ENCODE measurements around the gene NOX4. TPM values are rescaled to one million over a fixed set of nuclear protein-coding genes. Genes with fewer than 3 reads are reported as not detected.

NOX4 gene
- total RNA-seq (not detected), polyA plus RNA-seq (not detected), total RNA-seq (not detected)

GRCh38 chr11:89490981-89491690, at the start of gene NOX4:
Gene NOX4 (minus strand): TSS chr11:89491375. CDS start chr11:89491246, 129 bp downstream.
- ChIA-PET POLR2A (no interaction called here), CTCF (no interaction called here)
- H3K36me3 ChIP-seq (ENCODE audit: control insufficient read depth in 2 of 3, insufficient read depth in 3 of 3, low read length in 3 of 3) = no peaks in the 10 kb centered on the region
- H3K27me3 Mint-ChIP-seq = peaks cover 23 to 48% (median 40%) of the 10 kb centered on the region in 5 donors
- peaks cover 0 to 8% (median 0%) of the 10 kb centered on the region in 7 donors for H3K4me1 Mint-ChIP-seq
- peaks cover 0 to 5% (median 0%) of the 10 kb centered on the region in 11 donors for H3K9me3 Mint-ChIP-seq
- no peak for ATAC-seq
- no peak for DNase-seq
- no peaks in the 10 kb centered on the region for H3K27me3 ChIP-seq (ENCODE audit: control insufficient read depth in 2 of 2, insufficient read depth in 2 of 2, low read length in 2 of 2)
- no peak within 1 kb of the TSS for H3K27ac Mint-ChIP-seq
- no peaks in the 10 kb centered on the region for H3K36me3 Mint-ChIP-seq
- intact Hi-C loops (cut with micrococcal nuclease) = no loop called here
- H3K4me1 ChIP-seq (ENCODE audit: control insufficient read depth in 2 of 2, insufficient read depth in 2 of 2, low read length in 2 of 2) = no peaks in the 10 kb centered on the region
- no peaks in the 10 kb centered on the region for H3K9me3 ChIP-seq (ENCODE audit: control insufficient read depth in 2 of 3, low read length in 3 of 3)
- peak within 1 kb of the TSS in 1 of 10 donors; percentile 9 for H3K4me3 Mint-ChIP-seq
- no peak within 1 kb of the TSS for H3K4me3 ChIP-seq (ENCODE audit: low read length)
- H3K27ac ChIP-seq (ENCODE audit: low read depth, low read length) = no peak within 1 kb of the TSS

- H3K27me3 Mint-ChIP-seq = peaks cover 0 to 5% (median 0%) of the 10 kb centered on the region in 5 donors
- intact Hi-C loops (cut with micrococcal nuclease) = no loop called here
Measured at GRCh38 chr11:89540826-89541225, 49.7 kb upstream of the NOX4 start.

GRCh38 chr11:89537936-89538335, 46.8 kb upstream of the NOX4 start:
- ATAC-seq (no peak), DNase-seq (no peak)
- peaks cover 0 to 5% (median 0%) of the 10 kb centered on the region in 5 donors for H3K27me3 Mint-ChIP-seq
- Histone ChIP-seq H3K27me3 (ENCODE audit: control insufficient read depth in 2 of 2, insufficient read depth in 2 of 2, low read length in 2 of 2) (no peaks in the 10 kb centered on the region), H3K9me3 (ENCODE audit: control insufficient read depth in 2 of 3, low read length in 3 of 3) (no peaks in the 10 kb centered on the region), H3K36me3 (ENCODE audit: control insufficient read depth in 2 of 3, insufficient read depth in 3 of 3, low read length in 3 of 3) (no peaks in the 10 kb centered on the region), H3K4me1 (ENCODE audit: control insufficient read depth in 2 of 2, insufficient read depth in 2 of 2, low read length in 2 of 2) (no peaks in the 10 kb centered on the region), H3K27ac (ENCODE audit: low read depth, low read length) (no peak overlapping the region), H3K4me3 (ENCODE audit: low read length) (no peak overlapping the region)
- POLR2A ChIA-PET = no interaction called here
- no peak overlapping the region for H3K4me3 Mint-ChIP-seq
- H3K36me3 Mint-ChIP-seq = no peaks in the 10 kb centered on the region
- CTCF ChIA-PET = no interaction called here
- H3K9me3 Mint-ChIP-seq = peaks cover 0 to 12% (median 0%) of the 10 kb centered on the region in 11 donors
- intact Hi-C loops (cut with micrococcal nuclease) = no loop called here
- H3K27ac Mint-ChIP-seq = no peak overlapping the region
- H3K4me1 Mint-ChIP-seq = no peaks in the 10 kb centered on the region

More at GRCh38 chr11:89540826-89541225, 49.7 kb upstream of the NOX4 start:
- H3K4me1 Mint-ChIP-seq = no peaks in the 10 kb centered on the region
- ATAC-seq (no peak), DNase-seq (no peak)
- Histone ChIP-seq H3K9me3 (ENCODE audit: control insufficient read depth in 2 of 3, low read length in 3 of 3) (no peaks in the 10 kb centered on the region), H3K27ac (ENCODE audit: low read depth, low read length) (no peak overlapping the region), H3K27me3 (ENCODE audit: control insufficient read depth in 2 of 2, insufficient read depth in 2 of 2, low read length in 2 of 2) (no peaks in the 10 kb centered on the region), H3K36me3 (ENCODE audit: control insufficient read depth in 2 of 3, insufficient read depth in 3 of 3, low read length in 3 of 3) (no peaks in the 10 kb centered on the region), H3K4me1 (ENCODE audit: control insufficient read depth in 2 of 2, insufficient read depth in 2 of 2, low read length in 2 of 2) (no peaks in the 10 kb centered on the region), H3K4me3 (ENCODE audit: low read length) (no peak overlapping the region)
- no peak overlapping the region for H3K4me3 Mint-ChIP-seq
- ChIA-PET CTCF (no interaction called here), POLR2A (no interaction called here)
- H3K9me3 Mint-ChIP-seq = peaks cover 0 to 13% (median 0%) of the 10 kb centered on the region in 11 donors
- H3K27ac Mint-ChIP-seq = no peak overlapping the region
- H3K36me3 Mint-ChIP-seq = no peaks in the 10 kb centered on the region

GRCh38 chr11:89536926-89537325, 45.8 kb upstream of the NOX4 start:
- ATAC-seq (no peak), DNase-seq (no peak)
- no peak overlapping the region for H3K27ac ChIP-seq (ENCODE audit: low read depth, low read length)
- H3K4me3 ChIP-seq (ENCODE audit: low read length) = no peak overlapping the region
- H3K9me3 ChIP-seq (ENCODE audit: control insufficient read depth in 2 of 3, low read length in 3 of 3) = no peaks in the 10 kb centered on the region
- Mint-ChIP-seq H3K4me3 (no peak overlapping the region), H3K27ac (no peak overlapping the region), H3K27me3 (peaks cover 0 to 5% (median 0%) of the 10 kb centered on the region in 5 donors), H3K9me3 (peaks cover 0 to 12% (median 2%) of the 10 kb centered on the region in 11 donors), H3K4me1 (no peaks in the 10 kb centered on the region), H3K36me3 (no peaks in the 10 kb centered on the region)
- intact Hi-C loops (cut with micrococcal nuclease) = no loop called here
- no peaks in the 10 kb centered on the region for H3K36me3 ChIP-seq (ENCODE audit: control insufficient read depth in 2 of 3, insufficient read depth in 3 of 3, low read length in 3 of 3)
- ChIA-PET POLR2A (no interaction called here), CTCF (no interaction called here)
- no peaks in the 10 kb centered on the region for H3K27me3 ChIP-seq (ENCODE audit: control insufficient read depth in 2 of 2, insufficient read depth in 2 of 2, low read length in 2 of 2)
- no peaks in the 10 kb centered on the region for H3K4me1 ChIP-seq (ENCODE audit: control insufficient read depth in 2 of 2, insufficient read depth in 2 of 2, low read length in 2 of 2)

GRCh38 chr11:89535221-89535620, 44.0 kb upstream of the NOX4 start:
- H3K9me3 ChIP-seq (ENCODE audit: control insufficient read depth in 2 of 3, low read length in 3 of 3) = no peaks in the 10 kb centered on the region
- Mint-ChIP-seq H3K4me1 (no peaks in the 10 kb centered on the region), H3K27ac (no peak overlapping the region), H3K27me3 (peaks cover 0 to 5% (median 0%) of the 10 kb centered on the region in 5 donors), H3K4me3 (no peak overlapping the region), H3K9me3 (peaks cover 0 to 17% (median 2%) of the 10 kb centered on the region in 11 donors), H3K36me3 (no peaks in the 10 kb centered on the region)
- H3K4me1 ChIP-seq (ENCODE audit: control insufficient read depth in 2 of 2, insufficient read depth in 2 of 2, low read length in 2 of 2) = no peaks in the 10 kb centered on the region
- no peaks in the 10 kb centered on the region for H3K27me3 ChIP-seq (ENCODE audit: control insufficient read depth in 2 of 2, insufficient read depth in 2 of 2, low read length in 2 of 2)
- CTCF ChIA-PET = no interaction called here
- H3K36me3 ChIP-seq (ENCODE audit: control insufficient read depth in 2 of 3, insufficient read depth in 3 of 3, low read length in 3 of 3) = no peaks in the 10 kb centered on the region
- no peak overlapping the region for H3K27ac ChIP-seq (ENCODE audit: low read depth, low read length)
- intact Hi-C loops (cut with micrococcal nuclease) = no loop called here
- POLR2A ChIA-PET = no interaction called here
- H3K4me3 ChIP-seq (ENCODE audit: low read length) = no peak overlapping the region
- DNase-seq (no peak), ATAC-seq (no peak)

- no peaks in the 10 kb centered on the region for H3K27me3 ChIP-seq (ENCODE audit: control insufficient read depth in 2 of 2, insufficient read depth in 2 of 2, low read length in 2 of 2)
- Mint-ChIP-seq H3K27ac (no peak overlapping the region), H3K9me3 (peaks cover 0 to 11% (median 2%) of the 10 kb centered on the region in 11 donors), H3K27me3 (no peaks in the 10 kb centered on the region), H3K4me1 (no peaks in the 10 kb centered on the region), H3K36me3 (no peaks in the 10 kb centered on the region), H3K4me3 (no peak overlapping the region)
- POLR2A ChIA-PET = no interaction called here
- H3K36me3 ChIP-seq (ENCODE audit: control insufficient read depth in 2 of 3, insufficient read depth in 3 of 3, low read length in 3 of 3) = no peaks in the 10 kb centered on the region
- H3K4me1 ChIP-seq (ENCODE audit: control insufficient read depth in 2 of 2, insufficient read depth in 2 of 2, low read length in 2 of 2) = no peaks in the 10 kb centered on the region
- CTCF ChIA-PET = no interaction called here
- DNase-seq (no peak), ATAC-seq (no peak)
- H3K9me3 ChIP-seq (ENCODE audit: control insufficient read depth in 2 of 3, low read length in 3 of 3) = no peaks in the 10 kb centered on the region
- intact Hi-C loops (cut with micrococcal nuclease) = no loop called here
- no peak overlapping the region for H3K4me3 ChIP-seq (ENCODE audit: low read length)
- H3K27ac ChIP-seq (ENCODE audit: low read depth, low read length) = no peak overlapping the region
Measured at GRCh38 chr11:89529626-89530380, 38.6 kb upstream of the NOX4 start.

All from naive thymus-derived CD4-positive, alpha-beta T cell (primary cell).